WI38 (cell line): ENCODE results near the gene OR10K1.
"Not testable (repeated sequence)": the region's sequence is repeated elsewhere in the genome, so short reads cannot be mapped to it uniquely, and the experiment has no call there.

Source experiments
- H3K4me3 ChIP-seq: 2 replicates; pipeline ENCODE4 v1.5.1; 2011; ENCODE audit warnings: low read depth, mild to moderate bottlenecking, control low read depth, low read length
- TF ChIP-seq, protein P1 (sequence below): IDR thresholded peaks from 2 replicates; pipeline ENCODE4 v1.5.1; 2012; ENCODE audit warnings: low read depth, mild to moderate bottlenecking, control low read depth, low read length

The OR10K1 gene, protein sequence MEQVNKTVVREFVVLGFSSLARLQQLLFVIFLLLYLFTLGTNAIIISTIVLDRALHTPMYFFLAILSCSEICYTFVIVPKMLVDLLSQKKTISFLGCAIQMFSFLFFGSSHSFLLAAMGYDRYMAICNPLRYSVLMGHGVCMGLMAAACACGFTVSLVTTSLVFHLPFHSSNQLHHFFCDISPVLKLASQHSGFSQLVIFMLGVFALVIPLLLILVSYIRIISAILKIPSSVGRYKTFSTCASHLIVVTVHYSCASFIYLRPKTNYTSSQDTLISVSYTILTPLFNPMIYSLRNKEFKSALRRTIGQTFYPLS

GRCh38 chr1:158461534-158461933 is at the start of gene OR10K1:
OR10K1 (plus strand) TSS chr1:158461834; CDS start chr1:158465562, 3,728 bp downstream.
- TF ChIP-seq, protein P1, sequence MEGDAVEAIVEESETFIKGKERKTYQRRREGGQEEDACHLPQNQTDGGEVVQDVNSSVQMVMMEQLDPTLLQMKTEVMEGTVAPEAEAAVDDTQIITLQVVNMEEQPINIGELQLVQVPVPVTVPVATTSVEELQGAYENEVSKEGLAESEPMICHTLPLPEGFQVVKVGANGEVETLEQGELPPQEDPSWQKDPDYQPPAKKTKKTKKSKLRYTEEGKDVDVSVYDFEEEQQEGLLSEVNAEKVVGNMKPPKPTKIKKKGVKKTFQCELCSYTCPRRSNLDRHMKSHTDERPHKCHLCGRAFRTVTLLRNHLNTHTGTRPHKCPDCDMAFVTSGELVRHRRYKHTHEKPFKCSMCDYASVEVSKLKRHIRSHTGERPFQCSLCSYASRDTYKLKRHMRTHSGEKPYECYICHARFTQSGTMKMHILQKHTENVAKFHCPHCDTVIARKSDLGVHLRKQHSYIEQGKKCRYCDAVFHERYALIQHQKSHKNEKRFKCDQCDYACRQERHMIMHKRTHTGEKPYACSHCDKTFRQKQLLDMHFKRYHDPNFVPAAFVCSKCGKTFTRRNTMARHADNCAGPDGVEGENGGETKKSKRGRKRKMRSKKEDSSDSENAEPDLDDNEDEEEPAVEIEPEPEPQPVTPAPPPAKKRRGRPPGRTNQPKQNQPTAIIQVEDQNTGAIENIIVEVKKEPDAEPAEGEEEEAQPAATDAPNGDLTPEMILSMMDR = no peak
- H3K4me3 ChIP-seq = no peak within 1 kb of the TSS

DNA sequence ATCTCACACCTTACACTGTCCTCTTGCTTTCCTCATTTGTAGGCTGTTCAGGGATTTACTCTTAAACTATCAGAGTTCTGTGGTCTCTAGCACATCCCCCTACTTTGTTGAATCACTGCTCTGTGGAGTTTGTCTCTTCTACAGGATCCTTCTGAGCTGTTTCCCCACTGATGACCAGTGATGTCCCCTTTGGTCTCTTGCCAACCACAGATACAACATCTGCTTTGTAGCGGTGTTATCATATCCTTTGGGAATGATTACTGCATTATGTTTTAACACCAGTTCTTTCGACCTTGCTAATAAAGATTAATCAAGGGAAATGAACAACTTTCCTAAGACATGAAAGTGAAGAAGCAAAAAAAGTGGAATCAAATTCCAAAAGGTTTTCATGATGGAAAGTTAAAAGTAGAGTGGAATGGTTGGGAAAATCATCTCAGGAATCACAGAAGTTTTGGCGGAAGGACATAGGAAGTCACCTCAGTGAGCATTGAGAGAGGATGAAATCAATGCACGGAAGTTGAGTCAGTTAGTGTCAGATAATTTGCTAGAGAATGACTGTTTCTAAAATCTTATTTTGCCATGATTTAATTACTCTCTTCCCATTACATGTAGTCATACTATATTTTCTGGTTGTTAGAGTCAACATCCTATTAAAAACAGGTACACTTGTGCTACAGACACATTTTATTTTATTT is 46.8 kb upstream of the OR10K1 start:
- TF ChIP-seq, protein P1 = no peak
- H3K4me3 ChIP-seq = no peak overlapping the region

DNA sequence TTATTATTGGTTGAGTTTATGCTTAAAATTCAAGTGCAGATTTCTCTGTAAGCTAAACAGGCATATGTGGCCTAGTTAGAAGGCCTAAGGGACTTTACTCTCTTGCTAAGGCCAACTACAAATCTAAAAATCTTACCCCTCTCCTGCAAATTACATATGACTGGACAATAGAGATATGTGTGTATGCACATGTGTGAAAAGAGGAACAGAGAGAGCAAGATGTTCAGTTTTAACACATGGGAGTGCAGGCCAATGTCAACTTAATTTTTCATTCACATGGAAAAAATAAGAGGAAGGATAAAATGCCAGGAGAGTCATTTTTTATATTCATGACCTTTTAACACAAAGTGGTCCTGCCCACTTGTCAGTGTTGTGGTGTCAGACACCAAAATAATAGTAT is 44.0 kb upstream of the OR10K1 start:
- TF ChIP-seq, protein P1 = no peak
- no peak overlapping the region for H3K4me3 ChIP-seq

DNA sequence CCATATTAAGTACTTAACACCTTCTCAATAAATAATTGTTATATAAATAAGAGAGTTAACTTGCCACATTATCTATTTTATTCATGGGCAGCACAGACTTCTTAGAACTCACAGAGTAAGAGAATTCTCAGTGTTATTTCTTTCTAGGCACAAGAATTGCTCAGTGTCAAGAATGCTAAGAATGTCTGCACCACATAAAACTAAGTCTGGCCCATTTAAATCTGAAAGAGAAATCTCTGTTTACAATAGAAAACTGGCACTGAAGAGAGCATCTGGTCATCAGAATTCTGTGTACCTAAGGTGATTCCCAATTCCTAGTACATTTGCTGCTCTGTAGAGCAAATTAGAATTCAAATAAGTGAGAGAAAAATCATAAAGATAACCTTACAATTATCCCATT is 39.4 kb upstream of the OR10K1 start:
- H3K4me3 ChIP-seq = no peak overlapping the region
- TF ChIP-seq, protein P1 = no peak

- H3K4me3 ChIP-seq = no peak overlapping the region
- TF ChIP-seq, protein P1 = no peak
Observed at GRCh38 chr1:158425027-158425426, 36.6 kb upstream of the OR10K1 start.

DNA sequence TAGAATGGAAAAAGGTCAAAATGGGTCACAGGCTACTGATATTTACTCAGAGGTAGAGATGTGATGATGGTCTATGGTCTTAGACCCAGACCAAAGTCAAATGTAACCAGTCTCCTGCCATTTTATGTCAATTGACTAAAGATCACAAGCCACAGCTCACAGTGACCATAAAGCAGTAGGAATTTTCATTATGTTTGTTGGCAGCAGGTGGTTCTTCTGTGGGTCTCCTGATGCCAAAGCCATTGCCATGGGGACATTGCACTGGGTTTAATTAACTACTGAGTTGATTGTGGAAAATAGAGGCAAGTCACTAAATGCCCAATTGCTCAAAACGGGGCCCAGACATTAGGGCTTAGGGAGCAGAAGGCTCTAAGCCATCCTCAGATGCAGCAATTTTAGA is 35.5 kb upstream of the OR10K1 start, which contains the start of gene OR10K2:
TSS of gene OR10K2 (minus strand) at position 101 of the 400 bp plus-strand sequence. CDS start 5,371 bp downstream, outside the sequence.
- TF ChIP-seq, protein P1 = no peak
- H3K4me3 ChIP-seq = no peak within 1 kb of the TSS

DNA sequence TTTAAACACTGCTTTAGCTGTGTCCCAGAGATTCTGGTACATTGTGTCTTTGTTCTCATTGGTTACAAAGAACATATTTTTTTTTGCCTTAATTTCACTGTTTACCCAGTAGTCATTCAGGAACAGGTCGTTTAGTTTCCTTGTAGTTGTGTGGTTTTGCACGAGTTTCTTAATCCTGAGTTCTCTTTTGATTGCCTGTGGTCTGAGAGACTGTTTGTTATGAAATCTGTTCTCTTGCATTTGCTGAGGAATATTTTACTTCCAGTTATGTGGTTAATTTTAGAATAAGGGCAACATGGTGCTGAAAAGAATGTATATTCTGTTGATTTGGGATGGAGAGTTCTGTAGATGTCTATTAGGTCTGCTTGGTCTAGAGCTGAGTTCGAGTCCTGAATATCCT is 31.5 kb upstream of the OR10K1 start:
- not testable (repeated sequence) for H3K4me3 ChIP-seq
